Psoas muscle (tissue), 8 donors: ENCODE data around the gene TXNRD3. TPM values are rescaled to one million over a fixed set of nuclear protein-coding genes. Genes with fewer than 3 reads are reported as not detected.
"Not testable (repeated sequence)": the region's sequence is repeated elsewhere in the genome, so short reads cannot be mapped to it uniquely, and the experiment has no call there.

ENCODE experiments used
- ATAC-seq, 4 donors: fragments of 200-7000 bp; cut with Tn5 transposase; one replicate each; pipeline ENCODE4 v1.9.1; 2020; ENCODE audit warnings: moderate library complexity in 3 of 4, mild to moderate bottlenecking in 2 of 4
- DNase-seq, 2 donors: peaks; one replicate each; pipeline ENCODE4 v3.0.0-alpha.2; 2020
- H3K27ac ChIP-seq: fragments of 200-600 bp; one replicate; pipeline ENCODE4 v1.8.0; 2022
- H3K27me3 ChIP-seq, 3 donors: fragments of 200-600 bp in 1 of 3; one replicate each; pipeline versions ENCODE4 v1.6.1 to v1.8.0; 2013 to 2022; ENCODE audit warnings: low read length in 2 of 3, mild to moderate bottlenecking in 2 of 3, moderate library complexity in 1 of 3; ENCODE audit not compliant: insufficient read depth in 3 of 3
- H3K36me3 ChIP-seq, 2 donors: fragments of 200-600 bp in 1 of 2; one replicate each; pipeline versions ENCODE4 v1.6.1 to v1.8.0; 2013 to 2022; ENCODE audit warnings: low read depth in 1 of 2, mild to moderate bottlenecking in 1 of 2, moderate library complexity in 1 of 2; ENCODE audit not compliant: insufficient read depth in 1 of 2
- H3K4me1 ChIP-seq: fragments of 200-600 bp; one replicate; pipeline ENCODE4 v1.8.0; 2022
- H3K4me3 ChIP-seq: fragments of 200-600 bp; one replicate; pipeline ENCODE4 v1.8.0; 2022; ENCODE audit warnings: mild to moderate bottlenecking
- H3K9me3 ChIP-seq: fragments of 200-600 bp; one replicate; pipeline ENCODE4 v1.8.0; 2022
- CTCF ChIP-seq: fragments of 200-600 bp; IDR thresholded peaks from one replicate; pipeline ENCODE4 v1.8.0; 2022; ENCODE audit warnings: antibody characterized with exemption
- WGBS, 3 donors: extraction: QIAGEN DNeasy Blood & Tissue Kit; methylation state at CpG; one replicate each; pipeline versions ENCODE4 v1.1.6 to v1.1.7; 2013; 5-methylcytosine and 5-hydroxymethylcytosine counted together
- intact Hi-C, 2 donors: fragments of 100-400 bp; cut with DNase I; formaldehyde crosslinking; loops; one replicate each; pipeline versions ENCODE4 v1.11.0 to v1.14.2; 2022
- polyA plus RNA-seq, 3 donors: library from polyadenylated mRNA; stranded (reverse); fragments of 200-250 nt; gene quantifications; one replicate each; pipeline ENCODE4 v1.2.3, GENCODE V29; 2013
- total RNA-seq, 4 donors: library from RNA; stranded (reverse); fragmentation: NEBNext Ultra II Directional in 2 of 4; extraction: Animal tissue kit (Norgen Biotek cat#: 25700) in 2 of 4; gene quantifications; one replicate each; pipeline versions ENCODE4 v1.2.1 to v1.2.4, GENCODE V29; 2021 to 2023
- donor health status: healthy with polysubstance abuse.
- donor health status: DM: no; HTN: no; CAD: no; lungs with moderate emphysema.
- donor health status: Bipolar disorder and iron deficiency.
- donor health status: healthy.
- donor health status: DM: yes; HTN: yes; CAD: no.
- donor health status: DM: no; HTN: no; CAD: no.
- donor health status: DM: no; HTN: no; CAD: no.
- donor health status: DM: yes; HTN: yes; CAD: no.

TXNRD3 gene
- total and polyA plus RNA-seq, 7 donors: 1.6 to 9.6 (median 5.0) TPM

GRCh38 chr3:126644615-126645014 lies 10.3 kb downstream of the TXNRD3 start:
- intact Hi-C loops: no loop called here
- TF ChIP-seq CTCF: no peak
- no peaks in the 10 kb centered on the region for H3K27me3 ChIP-seq
- H3K27ac ChIP-seq: no peak overlapping the region
- DNase-seq: no peak
- ATAC-seq: no peak
- peaks cover 2 to 59% of the 10 kb centered on the region in 2 donors for H3K36me3 ChIP-seq
- no peaks in the 10 kb centered on the region for H3K4me1 ChIP-seq
- no peaks in the 10 kb centered on the region for H3K9me3 ChIP-seq
- no peak overlapping the region for H3K4me3 ChIP-seq
- 85 to 97% (median 90%) methylated on average over 2 of the region's 2 CpGs for WGBS, 3 donors

DNA sequence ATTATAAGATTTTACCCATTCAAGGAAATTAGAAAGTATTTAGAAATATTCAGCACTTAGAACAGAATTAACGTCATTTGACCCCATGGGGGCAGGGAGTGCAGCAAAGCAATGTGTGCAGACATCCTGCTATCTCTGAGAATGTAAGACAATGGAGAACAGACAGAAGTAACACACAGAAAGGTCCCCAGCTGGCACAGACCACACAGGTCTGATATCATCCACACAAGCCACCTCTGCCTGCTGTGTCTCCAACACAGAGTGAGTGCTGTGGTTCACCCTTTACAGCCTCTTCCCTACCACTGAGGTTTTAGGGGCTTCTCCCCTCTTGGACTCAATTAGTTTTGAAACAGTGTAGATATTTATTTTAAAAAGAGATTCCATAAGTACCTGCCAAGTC lies 16.1 kb downstream of the TXNRD3 start:
- Histone ChIP-seq H3K27me3 (no peaks in the 10 kb centered on the region), H3K4me1 (peaks cover 14% of the 10 kb centered on the region), H3K36me3 (peaks cover 7 to 67% of the 10 kb centered on the region in 2 donors), H3K4me3 (no peak overlapping the region), H3K27ac (no peak overlapping the region), H3K9me3 (no peaks in the 10 kb centered on the region)
- DNase-seq: no peak
- WGBS, 3 donors: 85 to 92% (median 88%) methylated on average over 1 of the region's 1 CpG
- no peak for ATAC-seq
- TF ChIP-seq CTCF: no peak
- intact Hi-C loops: no loop called here

DNA sequence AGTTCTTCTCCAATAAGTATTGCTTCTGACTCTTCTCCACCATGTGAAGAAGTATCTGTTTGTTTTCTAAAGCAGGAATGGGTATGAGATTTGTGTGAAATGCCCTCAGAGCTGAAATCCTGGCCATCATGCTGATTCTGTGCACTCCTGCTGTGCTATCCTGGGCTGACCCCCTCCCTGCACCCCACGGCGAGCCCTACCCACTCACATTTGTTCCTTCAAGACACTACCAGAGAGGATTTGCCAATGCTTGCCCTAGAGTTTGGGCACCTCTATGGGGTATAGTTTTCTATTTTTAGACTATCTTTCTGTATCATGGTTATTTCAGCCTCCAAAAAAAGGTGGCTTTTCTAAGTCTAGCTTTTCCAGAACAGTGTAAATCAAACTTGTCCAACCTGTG lies 18.5 kb downstream of the TXNRD3 start:
- no peak overlapping the region for H3K4me3 ChIP-seq
- 33 to 66% (median 42%) methylated on average over 2 of the region's 2 CpGs for WGBS, 3 donors
- TF ChIP-seq CTCF: no peak
- no peaks in the 10 kb centered on the region for H3K27me3 ChIP-seq
- intact Hi-C loops: no loop called here
- H3K9me3 ChIP-seq: no peaks in the 10 kb centered on the region
- peak in 2 of 4 donors; percentile 60 to 68 for ATAC-seq
- peaks cover 7 to 57% of the 10 kb centered on the region in 2 donors for H3K36me3 ChIP-seq
- H3K27ac ChIP-seq: peak overlapping the region; percentile 10
- DNase-seq: no peak
- H3K4me1 ChIP-seq: peaks cover 14% of the 10 kb centered on the region

DNA sequence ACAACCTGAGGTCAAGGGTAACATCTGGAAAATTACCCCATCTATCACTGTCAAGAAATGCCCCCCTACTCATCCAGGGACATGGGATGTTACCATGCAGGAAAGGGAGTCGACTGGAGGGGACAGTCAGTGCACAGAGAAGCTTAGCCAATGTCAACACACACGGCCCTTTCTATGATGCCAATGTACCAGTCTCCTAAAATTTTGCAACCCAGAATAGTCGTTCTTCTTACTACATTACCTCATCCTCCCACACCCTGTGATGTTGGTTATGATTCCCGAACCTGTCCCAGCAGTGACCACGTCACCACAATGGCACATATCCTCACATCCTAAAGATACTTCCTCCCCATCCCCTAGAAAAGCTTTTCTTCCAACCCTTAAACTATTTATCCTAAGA lies 20.1 kb downstream of the TXNRD3 start:
- Histone ChIP-seq H3K4me3 (no peak overlapping the region), H3K27ac (no peak overlapping the region), H3K36me3 (peaks cover 7 to 62% of the 10 kb centered on the region in 2 donors), H3K27me3 (no peaks in the 10 kb centered on the region), H3K9me3 (no peaks in the 10 kb centered on the region), H3K4me1 (peaks cover 14% of the 10 kb centered on the region)
- 73 to 83% (median 81%) methylated on average over 5 of the region's 5 CpGs for WGBS, 3 donors
- no peak for DNase-seq
- no peak for TF ChIP-seq CTCF
- intact Hi-C loops: no loop called here
- ATAC-seq: peak in 1 of 4 donors; percentile 79

DNA sequence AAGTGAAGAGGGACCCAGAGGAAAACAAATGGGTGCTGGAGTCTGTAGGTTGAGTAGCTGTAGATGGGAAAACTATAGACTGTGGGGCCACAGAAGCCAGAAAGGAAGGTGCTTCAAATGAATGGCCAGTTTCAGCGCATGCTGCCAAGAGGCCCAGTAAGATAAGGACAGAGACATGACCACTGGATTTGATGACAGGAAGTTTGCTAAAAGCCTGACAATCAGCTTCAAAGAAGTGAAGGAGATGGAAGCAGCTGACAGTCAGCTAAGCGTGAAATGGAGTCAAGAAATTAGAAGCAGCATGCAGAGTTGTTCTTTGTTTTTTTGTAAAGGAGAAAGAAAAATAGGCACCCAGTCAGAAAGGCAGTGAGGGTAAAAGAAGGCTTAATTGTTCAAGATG lies 24.9 kb downstream of the TXNRD3 start:
- Histone ChIP-seq H3K36me3 (peaks cover 7 to 77% of the 10 kb centered on the region in 2 donors), H3K9me3 (no peaks in the 10 kb centered on the region), H3K4me3 (no peak overlapping the region), H3K27ac (no peak overlapping the region), H3K4me1 (no peaks in the 10 kb centered on the region), H3K27me3 (no peaks in the 10 kb centered on the region)
- DNase-seq: no peak
- no peak for TF ChIP-seq CTCF
- intact Hi-C loops: no loop called here
- no peak for ATAC-seq
- 78 to 88% (median 86%) methylated on average over 2 of the region's 2 CpGs for WGBS, 3 donors

GRCh38 chr3:126625735-126626134 lies 29.2 kb downstream of the TXNRD3 start:
- H3K9me3 ChIP-seq, H3K4me3 ChIP-seq, H3K27ac ChIP-seq, ATAC-seq, H3K27me3 ChIP-seq, intact Hi-C loops, DNase-seq: not testable (repeated sequence)
- WGBS, 3 donors: 88 to 90% (median 88%) methylated on average over 3 of the region's 3 CpGs
- Histone ChIP-seq H3K4me1 (peaks cover 17% of the 10 kb centered on the region), H3K36me3 (peaks cover 0 to 48% of the 10 kb centered on the region in 2 donors)
